Immature natural killer cell (primary cell): ENCODE results near the gene HOXD10. TPM values are rescaled to one million over a fixed set of nuclear protein-coding genes. Genes with fewer than 3 reads are reported as not detected.

ENCODE experiments used
- DNase-seq, 3 donors: peaks; one replicate each; pipeline ENCODE4 v3.0.0; 2022; ENCODE audit warnings: mixed read lengths in 1 of 3
- H3K27ac Mint-ChIP-seq, 6 donors: one replicate each; pipeline ENCODE4 v1.8.0; 2020; ENCODE audit warnings: mixed read lengths in 6 of 6, mild to moderate bottlenecking in 5 of 6, inconsistent platforms in 4 of 6, moderate library complexity in 3 of 6
- H3K27me3 Mint-ChIP-seq, 3 donors: one replicate each; pipeline ENCODE4 v1.8.0; 2020 to 2021; ENCODE audit warnings: low read depth in 3 of 3, mild to moderate bottlenecking in 3 of 3, mixed read lengths in 3 of 3, moderate library complexity in 3 of 3, inconsistent platforms in 1 of 3
- H3K36me3 Mint-ChIP-seq, 3 donors: one replicate each; pipeline ENCODE4 v1.8.0; 2020; ENCODE audit warnings: mixed read lengths in 3 of 3, inconsistent platforms in 2 of 3, mild to moderate bottlenecking in 2 of 3
- H3K4me1 Mint-ChIP-seq, 2 donors: one replicate each; pipeline ENCODE4 v1.8.0; 2020; ENCODE audit warnings: inconsistent platforms in 2 of 2, mild to moderate bottlenecking in 2 of 2, mixed read lengths in 2 of 2, moderate library complexity in 1 of 2
- H3K4me3 Mint-ChIP-seq, 5 donors: one replicate each; pipeline ENCODE4 v1.8.0; 2020; ENCODE audit warnings: mild to moderate bottlenecking in 5 of 5, mixed read lengths in 5 of 5, inconsistent platforms in 3 of 5, moderate library complexity in 3 of 5
- H3K9me3 Mint-ChIP-seq, 6 donors: one replicate each; pipeline ENCODE4 v1.8.0; 2020; ENCODE audit warnings: mild to moderate bottlenecking in 6 of 6, mixed read lengths in 6 of 6, inconsistent platforms in 4 of 6, moderate library complexity in 3 of 6
- polyA plus RNA-seq, 3 donors: library from polyadenylated mRNA; unstranded; fragments of 300-500 nt; fragmentation: Illumina TruSeq; gene quantifications; one replicate each; pipeline ENCODE4 v1.2.3, GENCODE V29; 2021

Gene HOXD10
- polyA plus RNA-seq, 3 donors from 2014 or later, result not detected

- H3K4me1 Mint-ChIP-seq, result peaks cover 13 to 19% of the 10 kb centered on the region in 2 donors
- H3K27me3 Mint-ChIP-seq, result peaks cover 47 to 80% (median 79%) of the 10 kb centered on the region in 3 donors
- H3K9me3 Mint-ChIP-seq, result peaks cover 0 to 21% (median under 1%) of the 10 kb centered on the region in 6 donors
- no peak overlapping the region for H3K4me3 Mint-ChIP-seq
- peak overlapping the region in 1 of 6 donors; percentile 58 for H3K27ac Mint-ChIP-seq
- DNase-seq, result no peak
- peaks cover 0 to 10% (median 0%) of the 10 kb centered on the region in 3 donors for H3K36me3 Mint-ChIP-seq
These were observed 5.9 kb upstream of the HOXD10 start for GRCh38 chr2:176110415-176111308.

GRCh38 chr2:176111309-176111663 lies 5.3 kb upstream of the HOXD10 start:
- Mint-ChIP-seq H3K27ac (peak overlapping the region in 1 of 6 donors; percentile 58), H3K36me3 (peaks cover 0 to 6% (median 0%) of the 10 kb centered on the region in 3 donors), H3K4me3 (no peak overlapping the region), H3K9me3 (peaks cover 0 to 16% (median under 1%) of the 10 kb centered on the region in 6 donors), H3K27me3 (peaks cover 46 to 79% (median 75%) of the 10 kb centered on the region in 3 donors), H3K4me1 (peaks cover 9 to 13% of the 10 kb centered on the region in 2 donors)
- no peak for DNase-seq

DNA sequence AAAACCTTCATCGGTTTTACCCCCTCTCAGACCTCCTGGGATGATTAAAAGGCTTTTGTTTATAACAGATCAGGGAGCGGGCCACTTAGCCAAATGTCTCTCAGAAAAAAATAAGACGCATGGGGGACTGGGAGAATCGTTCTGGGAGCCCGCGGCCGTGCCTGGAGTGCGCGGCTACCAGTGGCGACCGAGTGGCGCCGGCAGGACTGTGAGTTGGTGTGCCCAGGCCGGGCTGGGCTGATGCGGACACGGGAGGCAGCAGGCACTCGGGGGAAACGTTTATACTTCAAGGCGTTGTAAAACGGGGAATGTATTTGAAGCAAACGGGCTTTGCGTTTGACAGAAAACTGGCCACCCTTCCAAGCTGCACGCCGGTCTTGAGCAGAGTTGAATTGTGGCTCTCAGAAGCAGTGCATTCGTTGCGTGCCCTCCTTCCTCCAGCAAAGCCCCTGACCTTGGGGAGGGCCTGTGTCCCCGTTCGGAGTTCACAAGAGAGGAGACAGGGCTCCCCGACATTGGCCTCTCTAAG lies 4.7 kb upstream of the HOXD10 start:
- no peak for DNase-seq
- H3K4me3 Mint-ChIP-seq, result no peak overlapping the region
- H3K27ac Mint-ChIP-seq, result no peak overlapping the region
- peaks cover 46 to 82% (median 75%) of the 10 kb centered on the region in 3 donors for H3K27me3 Mint-ChIP-seq
- H3K9me3 Mint-ChIP-seq, result peaks cover 0 to 17% (median 2%) of the 10 kb centered on the region in 6 donors
- H3K36me3 Mint-ChIP-seq, result peaks cover 0 to 4% (median 2%) of the 10 kb centered on the region in 3 donors
- H3K4me1 Mint-ChIP-seq, result peaks cover 7 to 11% of the 10 kb centered on the region in 2 donors

DNA sequence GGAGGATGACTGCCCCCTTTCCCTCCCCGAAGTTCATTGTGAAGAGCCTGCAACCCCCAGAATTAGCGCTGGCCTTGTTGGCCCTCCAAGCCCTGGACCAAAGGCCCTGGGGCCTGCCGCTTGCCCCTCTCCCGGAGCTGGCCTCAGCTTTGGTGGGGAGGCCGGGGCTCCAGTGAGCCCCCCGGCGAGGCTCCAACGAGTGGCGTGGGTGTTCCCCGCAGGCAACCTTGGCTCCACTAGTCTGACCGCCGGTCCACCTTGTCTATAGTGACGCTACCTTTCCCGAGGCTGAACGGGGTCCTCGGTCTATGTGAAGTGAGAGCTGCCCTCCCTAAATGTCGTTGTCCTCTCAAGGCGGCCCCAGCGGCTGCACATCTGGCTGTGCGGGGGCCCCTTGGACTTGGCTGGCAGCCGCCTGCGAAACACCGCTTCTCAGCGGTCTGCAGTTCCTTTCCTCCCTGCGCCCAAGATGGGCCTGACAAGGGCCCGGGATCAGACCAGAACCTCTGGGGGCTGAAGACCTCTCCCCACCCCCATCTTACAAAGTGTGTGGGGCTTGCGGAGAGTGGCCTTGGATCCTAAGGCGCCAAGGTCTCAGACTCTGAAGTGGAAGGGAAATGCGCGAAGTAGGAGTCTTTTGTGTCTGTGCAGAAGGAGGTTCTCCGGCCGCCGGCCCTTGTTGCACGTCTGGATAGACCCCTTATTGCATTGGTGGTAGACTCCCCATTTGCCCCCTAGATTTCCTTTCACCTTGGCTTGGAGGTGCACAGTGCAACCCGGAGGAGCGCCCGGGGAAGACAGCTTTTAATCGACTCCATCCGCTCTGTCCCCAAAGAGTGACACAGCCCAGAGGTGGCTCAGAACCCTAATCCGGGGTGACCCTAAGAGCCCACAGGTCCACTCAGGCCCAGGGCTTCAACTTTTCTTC lies 3.9 kb upstream of the HOXD10 start:
- peak overlapping the region in 1 of 6 donors; percentile 17 for H3K27ac Mint-ChIP-seq

DNA sequence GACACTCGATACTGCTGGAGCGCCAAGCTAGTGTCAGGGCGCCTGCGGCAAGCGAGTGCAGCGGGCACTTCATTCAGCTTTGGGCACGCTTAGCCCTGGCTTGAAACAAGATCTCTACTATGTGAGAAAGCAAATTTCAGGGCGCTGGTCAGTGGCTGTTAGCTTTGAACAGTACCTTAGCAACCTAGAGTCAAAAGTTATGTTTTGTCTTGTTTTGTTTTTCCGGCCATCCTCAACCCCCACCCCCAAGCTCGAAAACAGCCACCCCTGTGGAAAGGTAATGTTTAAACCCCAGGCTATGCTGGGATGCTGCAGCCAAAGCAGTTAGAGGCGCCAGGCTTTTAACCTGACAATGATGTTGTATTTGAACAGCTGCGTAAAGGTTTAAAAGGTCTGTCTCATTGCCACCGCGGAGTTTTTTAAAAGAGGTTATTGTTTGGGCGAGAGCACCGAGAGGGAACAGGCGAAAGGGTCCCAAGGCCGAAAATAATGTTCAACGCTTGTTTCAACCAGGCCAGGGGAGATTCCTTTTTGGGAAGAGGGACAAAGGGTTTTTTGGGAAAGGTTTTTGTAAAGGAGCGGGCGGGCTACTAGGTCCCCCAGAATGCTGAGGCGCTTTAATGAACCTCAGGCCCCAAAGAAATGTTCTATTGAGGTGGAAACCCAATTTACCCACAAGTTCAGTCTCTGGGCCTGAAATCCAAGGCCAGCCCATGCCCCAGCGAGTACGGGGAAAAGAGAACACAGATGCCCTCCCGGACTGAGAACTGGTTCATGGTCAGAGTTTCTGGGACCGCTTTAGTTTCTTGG lies 2.3 kb upstream of the HOXD10 start:
- peaks cover 0 to 29% (median 5%) of the 10 kb centered on the region in 6 donors for H3K9me3 Mint-ChIP-seq
- peaks cover 5 to 9% of the 10 kb centered on the region in 2 donors for H3K4me1 Mint-ChIP-seq
- peaks cover 49 to 86% (median 75%) of the 10 kb centered on the region in 3 donors for H3K27me3 Mint-ChIP-seq
- DNase-seq, result no peak
- H3K36me3 Mint-ChIP-seq, result peaks cover 0 to 11% (median 6%) of the 10 kb centered on the region in 3 donors
- no peak overlapping the region for H3K4me3 Mint-ChIP-seq
- H3K27ac Mint-ChIP-seq, result no peak overlapping the region

More for the DNA sequence above, 3.9 kb upstream of the HOXD10 start:
- no peak for DNase-seq
- peaks cover 5 to 11% of the 10 kb centered on the region in 2 donors for H3K4me1 Mint-ChIP-seq
- no peak overlapping the region for H3K4me3 Mint-ChIP-seq
- H3K9me3 Mint-ChIP-seq, result peaks cover 0 to 20% (median 2%) of the 10 kb centered on the region in 6 donors
- peaks cover 47 to 82% (median 73%) of the 10 kb centered on the region in 3 donors for H3K27me3 Mint-ChIP-seq
- H3K36me3 Mint-ChIP-seq, result peaks cover 0 to 4% (median 4%) of the 10 kb centered on the region in 3 donors

GRCh38 chr2:176114930-176115625 lies 1.5 kb upstream of the HOXD10 start:
- peaks cover 45 to 83% (median 72%) of the 10 kb centered on the region in 3 donors for H3K27me3 Mint-ChIP-seq
- no peak overlapping the region for H3K27ac Mint-ChIP-seq
- H3K4me1 Mint-ChIP-seq, result peaks cover 4 to 6% of the 10 kb centered on the region in 2 donors
- peaks cover 3 to 27% (median 5%) of the 10 kb centered on the region in 6 donors for H3K9me3 Mint-ChIP-seq
- no peak for DNase-seq
- no peak overlapping the region for H3K4me3 Mint-ChIP-seq
- H3K36me3 Mint-ChIP-seq, result peaks cover 0 to 9% (median 6%) of the 10 kb centered on the region in 3 donors

DNA sequence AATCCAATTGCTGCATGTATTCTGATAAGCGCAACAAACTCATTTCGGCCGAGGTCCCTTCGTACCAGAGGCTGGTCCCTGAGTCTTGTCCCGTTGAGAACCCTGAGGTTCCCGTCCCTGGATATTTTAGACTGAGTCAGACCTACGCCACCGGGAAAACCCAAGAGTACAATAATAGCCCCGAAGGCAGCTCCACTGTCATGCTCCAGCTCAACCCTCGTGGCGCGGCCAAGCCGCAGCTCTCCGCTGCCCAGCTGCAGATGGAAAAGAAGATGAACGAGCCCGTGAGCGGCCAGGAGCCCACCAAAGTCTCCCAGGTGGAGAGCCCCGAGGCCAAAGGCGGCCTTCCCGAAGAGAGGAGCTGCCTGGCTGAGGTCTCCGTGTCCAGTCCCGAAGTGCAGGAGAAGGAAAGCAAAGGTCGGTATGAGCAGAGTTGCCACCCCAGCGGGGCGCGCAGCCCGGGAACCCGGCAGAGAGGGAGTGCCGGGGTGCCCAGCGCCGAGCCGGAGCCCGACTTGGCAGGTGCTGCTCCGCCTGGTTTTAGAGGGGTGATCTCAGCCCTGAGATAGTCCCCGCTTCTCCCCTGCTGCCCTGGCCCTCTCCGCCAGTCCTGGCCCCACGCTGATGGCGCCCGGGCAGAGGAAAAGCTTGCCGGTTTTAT lies 714 bp downstream of the HOXD10 start:
- DNase-seq, result no peak
- Mint-ChIP-seq H3K4me3 (peak overlapping the region in 1 of 5 donors; percentile 54), H3K9me3 (peaks cover 3 to 38% (median 4%) of the 10 kb centered on the region in 6 donors), H3K4me1 (peaks cover 4 to 6% of the 10 kb centered on the region in 2 donors), H3K27ac (no peak overlapping the region), H3K36me3 (peaks cover 0 to 9% (median 6%) of the 10 kb centered on the region in 3 donors), H3K27me3 (peaks cover 47 to 75% (median 66%) of the 10 kb centered on the region in 3 donors)

DNA sequence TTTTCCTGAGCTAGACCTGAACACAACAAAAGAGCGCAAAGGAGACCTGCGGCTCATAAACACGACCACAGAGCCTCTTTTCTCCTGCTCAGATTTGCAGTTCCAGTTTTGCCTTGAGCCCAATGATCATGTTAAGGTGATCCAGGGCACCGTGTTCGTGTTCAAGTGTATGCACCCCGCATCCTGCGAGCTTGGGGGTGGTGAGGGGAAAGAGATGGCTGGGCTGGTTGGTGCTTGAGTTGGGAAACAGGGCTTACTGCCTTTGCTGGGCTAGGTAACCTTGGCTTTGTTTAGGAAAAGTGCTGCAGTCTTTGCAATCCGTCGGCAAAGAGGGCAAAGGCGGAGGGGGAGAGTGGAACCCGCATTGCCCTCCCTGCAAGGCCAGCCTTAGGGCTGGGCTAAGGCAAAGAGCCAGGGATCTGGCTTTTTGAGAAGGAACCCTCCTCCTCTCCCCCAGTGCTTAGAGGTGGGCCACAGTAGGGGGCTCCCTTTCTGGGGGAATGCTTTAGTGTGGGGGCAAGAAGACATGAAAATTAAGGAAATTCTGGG lies 1.3 kb downstream of the HOXD10 start:
- no peak for DNase-seq
- H3K4me1 Mint-ChIP-seq, result peaks cover 6% of the 10 kb centered on the region in 2 donors
- H3K27me3 Mint-ChIP-seq, result peaks cover 49 to 72% (median 63%) of the 10 kb centered on the region in 3 donors
- peaks cover 0 to 9% (median 6%) of the 10 kb centered on the region in 3 donors for H3K36me3 Mint-ChIP-seq
- H3K4me3 Mint-ChIP-seq, result peak overlapping the region in 3 of 5 donors; percentile 8 to 75 (median 25)
- peaks cover 3 to 38% (median 4%) of the 10 kb centered on the region in 6 donors for H3K9me3 Mint-ChIP-seq
- H3K27ac Mint-ChIP-seq, result no peak overlapping the region

- DNase-seq, result no peak
- H3K27ac Mint-ChIP-seq, result no peak overlapping the region
- H3K36me3 Mint-ChIP-seq, result peaks cover 0 to 9% (median 6%) of the 10 kb centered on the region in 3 donors
- H3K4me3 Mint-ChIP-seq, result peak overlapping the region in 3 of 5 donors; percentile 39 to 75 (median 63)
- H3K4me1 Mint-ChIP-seq, result peaks cover 9% of the 10 kb centered on the region in 2 donors
- peaks cover 0 to 38% (median 4%) of the 10 kb centered on the region in 6 donors for H3K9me3 Mint-ChIP-seq
- H3K27me3 Mint-ChIP-seq, result peaks cover 49 to 69% (median 59%) of the 10 kb centered on the region in 3 donors
These were observed 2.2 kb downstream of the HOXD10 start for GRCh38 chr2:176118601-176119339.

GRCh38 chr2:176120364-176121189 lies 4.0 kb downstream of the HOXD10 start:
- peaks cover 0 to 9% (median 6%) of the 10 kb centered on the region in 3 donors for H3K36me3 Mint-ChIP-seq
- H3K4me1 Mint-ChIP-seq, result peaks cover 11% of the 10 kb centered on the region in 2 donors
- H3K9me3 Mint-ChIP-seq, result peaks cover 0 to 34% (median 4%) of the 10 kb centered on the region in 6 donors
- H3K27me3 Mint-ChIP-seq, result peaks cover 57 to 68% (median 62%) of the 10 kb centered on the region in 3 donors
- DNase-seq, result no peak
- no peak overlapping the region for H3K4me3 Mint-ChIP-seq
- H3K27ac Mint-ChIP-seq, result no peak overlapping the region
